GM23338 (cell line): ENCODE measurements around the gene CACNA1C. TPM values are rescaled to one million over a fixed set of nuclear protein-coding genes. Genes with fewer than 3 reads are reported as not detected.

ENCODE experiments used
- ATAC-seq: fragments of 200-7000 bp; cut with Tn5 transposase; 3 replicates; pipeline ENCODE4 v1.9.1; 2020
- DNase-seq: peaks from one replicate; pipeline ENCODE4 v3.0.0-alpha.2; 2015; ENCODE audit warnings: low spot score
- H2AFZ ChIP-seq: fragments of 200-600 bp; sonication (generic); 2 replicates; pipeline ENCODE4 v1.8.0; 2016; ENCODE audit warnings: antibody characterized with exemption, mild to moderate bottlenecking, moderate library complexity
- H3F3A ChIP-seq: fragments of 200-600 bp; sonication (generic); replicated peaks from 2 replicates; pipeline ENCODE4 v1.8.0; 2017; ENCODE audit warnings: antibody characterized with exemption, mixed run types, low read depth
- H3K27ac ChIP-seq: fragments of 200-600 bp; sonication (generic); 2 replicates; pipeline ENCODE4 v1.6.1; 2016; ENCODE audit warnings: low read depth
- H3K27me3 ChIP-seq: fragments of 200-600 bp; sonication (generic); 2 replicates; pipeline ENCODE4 v1.8.0; 2016; ENCODE audit warnings: mild to moderate bottlenecking, mixed run types, moderate library complexity; ENCODE audit not compliant: insufficient read depth
- H3K36me3 ChIP-seq: fragments of 200-600 bp; sonication (generic); 2 replicates; pipeline ENCODE4 v1.8.0; 2016; ENCODE audit warnings: mild to moderate bottlenecking; ENCODE audit not compliant: insufficient read depth
- H3K4me1 ChIP-seq: fragments of 200-600 bp; sonication (generic); 2 replicates; pipeline ENCODE4 v1.8.0; 2016; ENCODE audit warnings: mild to moderate bottlenecking, moderate library complexity; ENCODE audit not compliant: insufficient read depth
- H3K4me2 ChIP-seq: fragments of 200-600 bp; sonication (generic); 2 replicates; pipeline ENCODE4 v1.7.1; 2017; ENCODE audit warnings: mixed run types
- H3K4me3 ChIP-seq: fragments of 200-600 bp; sonication (generic); 2 replicates; pipeline ENCODE4 v1.6.1; 2016; ENCODE audit warnings: mixed run types
- H3K79me2 ChIP-seq: fragments of 200-600 bp; sonication (generic); replicated peaks from 2 replicates; pipeline ENCODE4 v1.8.0; 2017; ENCODE audit warnings: mild to moderate bottlenecking; ENCODE audit not compliant: insufficient read depth
- H3K9me2 ChIP-seq: fragments of 200-600 bp; sonication (generic); 2 replicates; pipeline ENCODE4 v1.8.0; 2017; ENCODE audit not compliant: insufficient read depth
- H4K20me1 ChIP-seq: fragments of 200-600 bp; sonication (generic); replicated peaks from 2 replicates; pipeline ENCODE4 v1.8.0; 2017; ENCODE audit warnings: mild to moderate bottlenecking; ENCODE audit not compliant: insufficient read depth
- H3K27ac Mint-ChIP-seq: 2 replicates; pipeline ENCODE4 v1.8.0; 2020; ENCODE audit warnings: inconsistent platforms, mild to moderate bottlenecking, moderate library complexity, mixed read lengths
- H3K27me3 Mint-ChIP-seq: 3 replicates; pipeline ENCODE4 v1.8.0; 2022; ENCODE audit warnings: low read depth, mild to moderate bottlenecking, moderate library complexity, mixed read lengths, inconsistent platforms; ENCODE audit not compliant: insufficient read depth, poor library complexity
- H3K36me3 Mint-ChIP-seq: 3 replicates; pipeline ENCODE4 v1.8.0; 2021; ENCODE audit warnings: low read depth, mild to moderate bottlenecking, inconsistent platforms, moderate library complexity, mixed read lengths
- H3K4me1 Mint-ChIP-seq: 3 replicates; pipeline ENCODE4 v1.8.0; 2020; ENCODE audit warnings: mild to moderate bottlenecking, inconsistent platforms, mixed read lengths
- H3K4me3 Mint-ChIP-seq: 3 replicates; pipeline ENCODE4 v1.8.0; 2021; ENCODE audit warnings: moderate library complexity, mild to moderate bottlenecking, inconsistent platforms, mixed read lengths
- H3K9me3 Mint-ChIP-seq: 3 replicates; pipeline ENCODE4 v1.8.0; 2020; ENCODE audit warnings: moderate library complexity, mild to moderate bottlenecking, inconsistent platforms, mixed read lengths
- CTCF ChIP-seq, 2 experiments: fragments of 200-600 bp in 1 of 2; sonication (generic) in 1 of 2; conservative IDR thresholded peaks; 2 replicates each; pipeline versions ENCODE4 v1.5.1 to v1.6.1; 2016 to 2017; ENCODE audit warnings: antibody characterized with exemption in 2 of 2, low read depth in 2 of 2, mild to moderate bottlenecking in 2 of 2, moderate library complexity in 1 of 2
- ETS1 ChIP-seq: IDR thresholded peaks from 2 replicates; pipeline ENCODE4 v1.6.1; 2016; ENCODE audit warnings: antibody characterized with exemption
- EZH2 ChIP-seq: fragments of 200-600 bp; sonication (generic); IDR thresholded peaks from one replicate; pipeline ENCODE4 v1.8.0; 2017; ENCODE audit warnings: antibody characterized with exemption, mild to moderate bottlenecking, low read depth; ENCODE audit not compliant: unreplicated experiment
- JUNB ChIP-seq: IDR thresholded peaks from one replicate; pipeline ENCODE4 v1.6.1; 2016; ENCODE audit warnings: antibody characterized with exemption; ENCODE audit not compliant: unreplicated experiment
- POLR2AphosphoS5 ChIP-seq: IDR thresholded peaks from 2 replicates; pipeline ENCODE4 v1.6.1; 2016; ENCODE audit warnings: antibody characterized with exemption, low read depth
- STAT1 ChIP-seq: IDR thresholded peaks from one replicate; pipeline ENCODE4 v1.6.1; 2016; ENCODE audit warnings: antibody characterized with exemption; ENCODE audit not compliant: unreplicated experiment
- polyA plus RNA-seq: library from polyadenylated mRNA; unstranded; fragments of >200 nt; fragmentation: Nextera tagmentation; extraction: Ambion mirVana; gene quantifications from 2 replicates; pipeline ENCODE4 v1.2.1, GENCODE V29; 2016
- total RNA-seq: library from RNA; depleted of rRNA; stranded (reverse); fragments of >200 nt; shearing (Covaris generic); gene quantifications from 2 replicates; pipeline ENCODE4 v1.2.3, GENCODE V29; 2014

CACNA1C gene
- total and polyA plus RNA-seq, 2 experiments from 2014 or later, result 0.78 to 2.1 TPM

GRCh38 chr12:2057795-2058408 lies 5.1 kb downstream of the CACNA1C start:
- peaks cover 41% of the 10 kb centered on the region for H3K27me3 ChIP-seq
- Mint-ChIP-seq H3K36me3 (no peaks in the 10 kb centered on the region; the same call in 2 of the 3 replicates), H3K27me3 (peaks cover 32% of the 10 kb centered on the region), H3K27ac (no peak overlapping the region), H3K4me3 (no peak overlapping the region), H3K9me3 (no peaks in the 10 kb centered on the region; the same call in 2 of the 3 replicates), H3K4me1 (peaks cover 30% of the 10 kb centered on the region)
- H3K36me3 ChIP-seq, result no peaks in the 10 kb centered on the region; the same call in 1 of the 2 replicates
- H2AFZ ChIP-seq, result peak overlapping the region; percentile 67; the same call in 1 of the 2 replicates
- H4K20me1 ChIP-seq, result no peaks in the 10 kb centered on the region
- H3K79me2 ChIP-seq, result no peaks in the 10 kb centered on the region
- H3K4me1 ChIP-seq, result peaks cover 19% of the 10 kb centered on the region
- no peak for TF ChIP-seq EZH2
- TF ChIP-seq JUNB, result no peak
- ATAC-seq (no peak), DNase-seq (no peak)
- H3F3A ChIP-seq, result peaks cover 3% of the 10 kb centered on the region; the same call in 1 of the 2 replicates
- H3K4me3 ChIP-seq, result no peak overlapping the region
- H3K9me2 ChIP-seq, result no peaks in the 10 kb centered on the region
- H3K4me2 ChIP-seq, result no peak overlapping the region
- H3K27ac ChIP-seq, result no peak overlapping the region

- Histone ChIP-seq H3K27ac (no peak overlapping the region), H3K79me2 (no peaks in the 10 kb centered on the region), H3K36me3 (no peaks in the 10 kb centered on the region; the same call in 1 of the 2 replicates), H3K4me3 (no peak overlapping the region), H3K27me3 (peaks cover 31% of the 10 kb centered on the region), H3K9me2 (no peaks in the 10 kb centered on the region), H3K4me2 (no peak overlapping the region), H3F3A (no peaks in the 10 kb centered on the region), H4K20me1 (no peaks in the 10 kb centered on the region), H2AFZ (no peak overlapping the region), H3K4me1 (peaks cover 19% of the 10 kb centered on the region)
- DNase-seq (peak; percentile 46), ATAC-seq (peak; percentile 40)
- H3K27me3 Mint-ChIP-seq, result peaks cover 31% of the 10 kb centered on the region
- no peak overlapping the region for H3K4me3 Mint-ChIP-seq
- H3K9me3 Mint-ChIP-seq, result no peaks in the 10 kb centered on the region
- peaks cover 30% of the 10 kb centered on the region for H3K4me1 Mint-ChIP-seq
- H3K27ac Mint-ChIP-seq, result no peak overlapping the region
- no peaks in the 10 kb centered on the region; the same call in 2 of the 3 replicates for H3K36me3 Mint-ChIP-seq
- TF ChIP-seq CTCF (conservative IDR thresholded peaks at IDR 0.05; ENCODE audit: low read depth in 2 of 2), result peak; percentile 15 to 27; a peak in 3 of 4 replicates
- TF ChIP-seq POLR2AphosphoS5, result no peak
Observed at GRCh38 chr12:2058837-2059236, 6.0 kb downstream of the CACNA1C start.

GRCh38 chr12:2061402-2061801 lies 8.6 kb downstream of the CACNA1C start:
- Histone ChIP-seq H3K36me3 (no peaks in the 10 kb centered on the region; the same call in 1 of the 2 replicates), H3K27ac (no peak overlapping the region), H3K4me1 (peaks cover 10% of the 10 kb centered on the region), H3K4me3 (no peak overlapping the region), H3K27me3 (peaks cover 6% of the 10 kb centered on the region; the same call in 1 of the 2 replicates), H2AFZ (no peak overlapping the region), H3F3A (no peaks in the 10 kb centered on the region), H4K20me1 (no peaks in the 10 kb centered on the region), H3K4me2 (no peak overlapping the region), H3K9me2 (no peaks in the 10 kb centered on the region), H3K79me2 (no peaks in the 10 kb centered on the region)
- H3K4me1 Mint-ChIP-seq, result peaks cover 26% of the 10 kb centered on the region
- H3K27me3 Mint-ChIP-seq, result peaks cover 12% of the 10 kb centered on the region
- DNase-seq, result no peak
- no peaks in the 10 kb centered on the region for H3K9me3 Mint-ChIP-seq
- no peak for ATAC-seq
- no peak overlapping the region for H3K27ac Mint-ChIP-seq
- no peaks in the 10 kb centered on the region; the same call in 2 of the 3 replicates for H3K36me3 Mint-ChIP-seq
- no peak overlapping the region for H3K4me3 Mint-ChIP-seq
- TF ChIP-seq STAT1 (no peak), ETS1 (no peak), CTCF (conservative IDR thresholded peaks at IDR 0.05; ENCODE audit: low read depth in 2 of 2) (no peak)
